ENCODE data around the gene PSME4. TPM values are rescaled to one million over a fixed set of nuclear protein-coding genes. Genes with fewer than 3 reads are reported as not detected.
A peak's percentile ranks its signal among the peaks of the same experiment; 100 is the strongest.

PSME4 gene
- total RNA-seq, 1 experiment from 2014 or later = 87.4 TPM

- H3K4me2 ChIP-seq (ENCODE audit: insufficient read depth, insufficient read length, low read length) = peak within 1 kb of the TSS; percentile 44
- no peaks in the 10 kb centered on the region for H3K23me2 ChIP-seq (ENCODE audit: insufficient read length, low read depth, low read length, poor library complexity, severe bottlenecking)
- no peaks in the 10 kb centered on the region for H3K79me1 ChIP-seq (ENCODE audit: insufficient read depth, low read depth, low read length, poor library complexity, severe bottlenecking)
- no peak for TF ChIP-seq CTCF (conservative IDR thresholded peaks at IDR 0.05)
- H2BK5ac ChIP-seq (ENCODE audit: insufficient read length, low read length) = no peak within 1 kb of the TSS
- H3K27me3 Mint-ChIP-seq (ENCODE audit: low read depth) = no peaks in the 10 kb centered on the region
- H4K91ac ChIP-seq (ENCODE audit: insufficient read length, low read depth, low read length) = no peak within 1 kb of the TSS
- peak; percentile 63 for DNase-seq
- no peak within 1 kb of the TSS for H2AFZ ChIP-seq (ENCODE audit: low read length)
- H3K27me3 ChIP-seq (ENCODE audit: insufficient read depth, low read length) = no peaks in the 10 kb centered on the region
- H3K27ac ChIP-seq (ENCODE audit: insufficient read length, low read depth, low read length) = no peak within 1 kb of the TSS
- no peak within 1 kb of the TSS for H3K4ac ChIP-seq (ENCODE audit: low read depth, low read length)
- H4K8ac ChIP-seq (replicated peaks; ENCODE audit: insufficient read length, low read depth, low read length) = no peak within 1 kb of the TSS
- H3K4me1 Mint-ChIP-seq = peaks cover 3 to 6% of the 10 kb centered on the region in 2 experiments; a peak in 2 of 4 replicates
- no peak within 1 kb of the TSS for H2BK20ac ChIP-seq (ENCODE audit: low read depth, low read length, poor library complexity, severe bottlenecking)
- no peaks in the 10 kb centered on the region for H3K79me2 ChIP-seq (ENCODE audit: insufficient read depth, low read length)
- no peak within 1 kb of the TSS for H2BK12ac ChIP-seq (ENCODE audit: insufficient read length, low read depth, low read length)
- no peak within 1 kb of the TSS for H2AK5ac ChIP-seq (ENCODE audit: insufficient read length, low read length)
- peaks cover under 1 to 9% (median 1%) of the 10 kb centered on the region in 3 experiments; a peak in 6 of 7 replicates for H3K36me3 Mint-ChIP-seq (ENCODE audit: insufficient read depth in 1 of 3, low read depth in 3 of 3)
- no CpG with 5 or more reads among the region's 72 CpGs for WGBS (ENCODE audit: extremely low coverage, insufficient read length, low lambda C conversion rate)
- H3K4me1 ChIP-seq (ENCODE audit: insufficient read depth, low read length) = no peaks in the 10 kb centered on the region
- no peak within 1 kb of the TSS for H3T11ph ChIP-seq (ENCODE audit: low read length)
- no peak within 1 kb of the TSS for H2BK15ac ChIP-seq (ENCODE audit: low read depth, low read length)
- H3K4me3 Mint-ChIP-seq = no peak within 1 kb of the TSS
- H3K18ac ChIP-seq (ENCODE audit: insufficient read length, low read depth, low read length) = no peak within 1 kb of the TSS
- no peaks in the 10 kb centered on the region for H3K9me3 ChIP-seq (ENCODE audit: control insufficient read depth, low read depth, low read length)
- H2BK120ac ChIP-seq (ENCODE audit: low read depth, low read length, poor library complexity, severe bottlenecking) = no peak within 1 kb of the TSS
- H4K20me1 ChIP-seq (ENCODE audit: control insufficient read depth, insufficient read depth, insufficient read length) = no peaks in the 10 kb centered on the region
- no peak within 1 kb of the TSS for H3K23ac ChIP-seq (ENCODE audit: insufficient read length, low read depth, low read length)
- H3K9me3 Mint-ChIP-seq = no peaks in the 10 kb centered on the region
- peak within 1 kb of the TSS in 2 of 3 experiments; percentile 56 to 59; a peak in 3 of 7 replicates for H3K27ac Mint-ChIP-seq
- no peak within 1 kb of the TSS for H3K56ac ChIP-seq (ENCODE audit: insufficient read length, low read depth, low read length)
- H4K5ac ChIP-seq (ENCODE audit: insufficient read length, low read depth, low read length) = no peak within 1 kb of the TSS
- no peak within 1 kb of the TSS for H3K9ac ChIP-seq (ENCODE audit: extremely low read depth, insufficient read length, low read length)
- H3K14ac ChIP-seq (ENCODE audit: insufficient read depth, low read length) = peak within 1 kb of the TSS; percentile 44
Observed at GRCh38 chr2:53859206-53860181, 111.3 kb downstream of the PSME4 start, which contains the start of gene GPR75. Gene GPR75, minus strand, starts transcription at chr2:53859967. Its CDS starts 5,211 bp downstream, at chr2:53854756.
